K562 (cell line): ENCODE data around the gene KDELR3. TPM values are rescaled to one million over a fixed set of nuclear protein-coding genes. Genes with fewer than 3 reads are reported as not detected.

Source experiments
- CXXC5 ChIP-seq: fragments of 250-450 bp; sonication (Bioruptor Pico); IDR thresholded peaks from 2 replicates; pipeline ENCODE4 v1.8.0; 2022; ENCODE audit warnings: inconsistent platforms, mild to moderate bottlenecking, moderate library complexity
- MEF2D ChIP-seq: conservative IDR thresholded peaks from 2 replicates; pipeline ENCODE4 v1.6.1; 2016; ENCODE audit warnings: low read depth, missing genetic modification characterization, missing compliant biosample characterization
- MYC ChIP-seq, 2 experiments: fragments of 250-450 bp in 1 of 2; sonication (Bioruptor Pico) in 1 of 2; IDR thresholded peaks; 2 replicates each; pipeline versions ENCODE4 v1.5.1 to v1.6.1; 2012 to 2021; ENCODE audit warnings: low read depth in 2 of 2, borderline replicate concordance in 1 of 2, improper control_type of control experiment in 1 of 2, low read length in 1 of 2, mild to moderate bottlenecking in 1 of 2, moderate library complexity in 1 of 2
- NR4A1 ChIP-seq, 2 experiments: fragments of 250-450 bp in 1 of 2; fragments of 450-650 bp in 1 of 2; sonication (Bioruptor Pico) in 1 of 2; IDR thresholded peaks; 2 replicates each; pipeline versions ENCODE4 v1.4.0 to v1.6.1; 2016 to 2020; ENCODE audit warnings: mild to moderate bottlenecking in 2 of 2, missing compliant biosample characterization in 1 of 2, missing genetic modification characterization in 1 of 2, moderate library complexity in 1 of 2
- RNF219 ChIP-seq: fragments of 250-450 bp; sonication (Bioruptor Pico); IDR thresholded peaks from 2 replicates; pipeline ENCODE4 v1.5.0; 2022; ENCODE audit warnings: mild to moderate bottlenecking
- SMARCA5 ChIP-seq: fragments of 450-650 bp; IDR thresholded peaks from 2 replicates; pipeline ENCODE4 v1.6.1; 2016
- TCF3 ChIP-seq: sonication (generic); formaldehyde crosslinking; IDR thresholded peaks from 2 replicates; pipeline ENCODE4 v1.4.0; 2020; ENCODE audit warnings: mild to moderate bottlenecking, missing genetic modification reagents
- TGIF2 ChIP-seq: sonication (generic); formaldehyde crosslinking; IDR thresholded peaks from 2 replicates; pipeline ENCODE4 v1.8.1; 2022; ENCODE audit warnings: mild to moderate bottlenecking, missing genetic modification reagents, moderate library complexity
- ZNF695 ChIP-seq: fragments of 450-650 bp; formaldehyde crosslinking; IDR thresholded peaks from 2 replicates; pipeline ENCODE4 v1.4.0; 2020; ENCODE audit warnings: mild to moderate bottlenecking, moderate library complexity
- polyA plus RNA-seq, 8 experiments: library from polyadenylated mRNA; depleted of rRNA in 4 of 8; stranded (reverse) in 5 of 8; unstranded in 3 of 8; fragments of >200 nt; fragmentation: Nextera tagmentation in 2 of 8; fragmentation: Illumina TruSeq in 1 of 8; extraction: Ambion mirVana in 2 of 8; extraction: Trizol in 1 of 8; gene quantifications; 2 replicates each; pipeline versions ENCODE4 v1.2.1 to v1.2.3, GENCODE V29; 2011 to 2014; ENCODE audit warnings: inconsistent platforms in 1 of 8, missing spikeins in 1 of 8
- total RNA-seq, 7 experiments: library from RNA; depleted of rRNA in 6 of 7; stranded (reverse); fragments of >200 nt in 6 of 7; fragmentation: Illumina TruSeq in 2 of 7; extraction: Trizol in 2 of 7; gene quantifications; 2 replicates each; pipeline versions ENCODE4 v1.2.1 to v1.2.3, GENCODE V29; 2011 to 2021; ENCODE audit warnings: low replicate concordance in 1 of 7
- TF ChIP-seq, protein P1 (sequence below): fragments of 200-800 bp; sonication (Bioruptor generic); IDR thresholded peaks from 2 replicates; pipeline ENCODE4 v1.6.1; 2016; ENCODE audit warnings: missing genetic modification characterization, missing compliant biosample characterization
- TF ChIP-seq, protein P2 (sequence below): sonication (generic); formaldehyde crosslinking; IDR thresholded peaks from 2 replicates; pipeline ENCODE4 v1.8.1; 2022; ENCODE audit warnings: missing genetic modification reagents
- TF ChIP-seq, protein P3 (sequence below): sonication (generic); formaldehyde crosslinking; IDR thresholded peaks from 2 replicates; pipeline ENCODE4 v1.8.1; 2023; ENCODE audit warnings: mild to moderate bottlenecking, missing genetic modification reagents

KDELR3 gene
- total and polyA plus RNA-seq, 9 of the 15 experiments (the other 6 are each of a cell fraction or from before 2014, with no cell fraction given), result 7.1 to 44.8 (median 9.6) TPM

DNA sequence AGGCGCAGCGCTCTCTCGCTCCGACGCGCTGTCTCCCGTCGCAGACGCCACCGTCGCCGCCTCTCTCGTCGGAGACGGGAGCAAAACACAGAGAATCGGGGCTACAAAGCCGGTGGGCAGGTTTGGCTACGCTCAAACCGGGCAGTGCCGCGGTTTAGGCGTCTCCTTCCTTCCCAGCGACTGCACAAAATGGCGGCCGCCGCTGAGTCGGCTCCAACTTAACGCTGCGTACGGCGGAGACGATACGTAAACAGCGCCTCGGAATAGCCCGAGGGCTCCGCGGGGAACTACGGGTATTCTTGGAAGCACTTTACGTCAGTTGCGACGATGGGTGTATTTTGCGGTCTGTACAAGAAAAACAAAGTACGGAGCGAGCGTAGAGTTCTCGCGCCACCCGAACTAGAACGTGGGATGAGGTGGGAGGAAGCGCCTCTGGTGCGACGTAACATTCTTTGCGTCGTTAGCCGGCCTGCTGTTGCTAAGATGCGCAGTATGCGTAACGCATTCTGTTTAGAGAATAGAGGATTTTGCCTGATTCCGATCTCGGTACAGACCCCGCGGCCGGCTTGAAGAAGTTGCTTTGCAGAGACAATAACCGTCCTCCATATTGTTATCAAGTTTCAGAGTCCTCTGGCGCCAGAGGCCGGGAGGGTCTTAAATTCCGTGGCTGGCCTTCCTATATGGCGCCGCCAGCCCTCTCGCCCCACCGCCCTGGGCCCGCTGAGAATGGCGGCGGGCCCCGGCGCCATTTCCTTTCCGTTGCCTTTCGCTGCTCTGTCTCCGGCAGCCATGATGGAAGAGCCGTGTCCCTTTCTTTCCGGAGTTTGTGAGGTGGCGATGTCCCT lies 38.4 kb downstream of the KDELR3 start, which contains the start of gene DDX17 (continued):
- TF ChIP-seq NR4A1 (CRISPR knock-in tag; IDR thresholded peaks at IDR 0.05), result no peak
- peak; percentile 94 for TF ChIP-seq NR4A1 (tag; IDR thresholded peaks at IDR 0.05)
- no peak for TF ChIP-seq RNF219 (CRISPR knock-in tag)
- TF ChIP-seq TCF3, result no peak
- no peak for TF ChIP-seq TGIF2 (CRISPR knock-in tag)
- peak; percentile 57; the same call in 1 of the 2 replicates for TF ChIP-seq MEF2D (tag)
- no peak for TF ChIP-seq SMARCA5
- TF ChIP-seq ZNF695 (CRISPR knock-in tag), result no peak
- TF ChIP-seq, protein P1, sequence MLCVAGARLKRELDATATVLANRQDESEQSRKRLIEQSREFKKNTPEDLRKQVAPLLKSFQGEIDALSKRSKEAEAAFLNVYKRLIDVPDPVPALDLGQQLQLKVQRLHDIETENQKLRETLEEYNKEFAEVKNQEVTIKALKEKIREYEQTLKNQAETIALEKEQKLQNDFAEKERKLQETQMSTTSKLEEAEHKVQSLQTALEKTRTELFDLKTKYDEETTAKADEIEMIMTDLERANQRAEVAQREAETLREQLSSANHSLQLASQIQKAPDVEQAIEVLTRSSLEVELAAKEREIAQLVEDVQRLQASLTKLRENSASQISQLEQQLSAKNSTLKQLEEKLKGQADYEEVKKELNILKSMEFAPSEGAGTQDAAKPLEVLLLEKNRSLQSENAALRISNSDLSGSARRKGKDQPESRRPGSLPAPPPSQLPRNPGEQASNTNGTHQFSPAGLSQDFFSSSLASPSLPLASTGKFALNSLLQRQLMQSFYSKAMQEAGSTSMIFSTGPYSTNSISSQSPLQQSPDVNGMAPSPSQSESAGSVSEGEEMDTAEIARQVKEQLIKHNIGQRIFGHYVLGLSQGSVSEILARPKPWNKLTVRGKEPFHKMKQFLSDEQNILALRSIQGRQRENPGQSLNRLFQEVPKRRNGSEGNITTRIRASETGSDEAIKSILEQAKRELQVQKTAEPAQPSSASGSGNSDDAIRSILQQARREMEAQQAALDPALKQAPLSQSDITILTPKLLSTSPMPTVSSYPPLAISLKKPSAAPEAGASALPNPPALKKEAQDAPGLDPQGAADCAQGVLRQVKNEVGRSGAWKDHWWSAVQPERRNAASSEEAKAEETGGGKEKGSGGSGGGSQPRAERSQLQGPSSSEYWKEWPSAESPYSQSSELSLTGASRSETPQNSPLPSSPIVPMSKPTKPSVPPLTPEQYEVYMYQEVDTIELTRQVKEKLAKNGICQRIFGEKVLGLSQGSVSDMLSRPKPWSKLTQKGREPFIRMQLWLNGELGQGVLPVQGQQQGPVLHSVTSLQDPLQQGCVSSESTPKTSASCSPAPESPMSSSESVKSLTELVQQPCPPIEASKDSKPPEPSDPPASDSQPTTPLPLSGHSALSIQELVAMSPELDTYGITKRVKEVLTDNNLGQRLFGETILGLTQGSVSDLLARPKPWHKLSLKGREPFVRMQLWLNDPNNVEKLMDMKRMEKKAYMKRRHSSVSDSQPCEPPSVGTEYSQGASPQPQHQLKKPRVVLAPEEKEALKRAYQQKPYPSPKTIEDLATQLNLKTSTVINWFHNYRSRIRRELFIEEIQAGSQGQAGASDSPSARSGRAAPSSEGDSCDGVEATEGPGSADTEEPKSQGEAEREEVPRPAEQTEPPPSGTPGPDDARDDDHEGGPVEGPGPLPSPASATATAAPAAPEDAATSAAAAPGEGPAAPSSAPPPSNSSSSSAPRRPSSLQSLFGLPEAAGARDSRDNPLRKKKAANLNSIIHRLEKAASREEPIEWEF (CRISPR knock-in tag), result 0 out of 2 replicates have a peak, but pooled peaks have one; percentile 40
- TF ChIP-seq MYC (IDR thresholded peaks at IDR 0.05; ENCODE audit: low read depth, low read length), result no peak; the same call in 1 of the 2 replicates
- TF ChIP-seq MYC (CRISPR knock-in tag; IDR thresholded peaks at IDR 0.05; ENCODE audit: borderline replicate concordance, low read depth), result peak; percentile 26; the same call in 1 of the 2 replicates
- TF ChIP-seq, protein P2, sequence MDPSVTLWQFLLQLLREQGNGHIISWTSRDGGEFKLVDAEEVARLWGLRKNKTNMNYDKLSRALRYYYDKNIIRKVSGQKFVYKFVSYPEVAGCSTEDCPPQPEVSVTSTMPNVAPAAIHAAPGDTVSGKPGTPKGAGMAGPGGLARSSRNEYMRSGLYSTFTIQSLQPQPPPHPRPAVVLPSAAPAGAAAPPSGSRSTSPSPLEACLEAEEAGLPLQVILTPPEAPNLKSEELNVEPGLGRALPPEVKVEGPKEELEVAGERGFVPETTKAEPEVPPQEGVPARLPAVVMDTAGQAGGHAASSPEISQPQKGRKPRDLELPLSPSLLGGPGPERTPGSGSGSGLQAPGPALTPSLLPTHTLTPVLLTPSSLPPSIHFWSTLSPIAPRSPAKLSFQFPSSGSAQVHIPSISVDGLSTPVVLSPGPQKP (CRISPR knock-in tag), result no peak
- TF ChIP-seq CXXC5, result peak; percentile 18; the same call in 1 of the 2 replicates
- TF ChIP-seq, protein P3, sequence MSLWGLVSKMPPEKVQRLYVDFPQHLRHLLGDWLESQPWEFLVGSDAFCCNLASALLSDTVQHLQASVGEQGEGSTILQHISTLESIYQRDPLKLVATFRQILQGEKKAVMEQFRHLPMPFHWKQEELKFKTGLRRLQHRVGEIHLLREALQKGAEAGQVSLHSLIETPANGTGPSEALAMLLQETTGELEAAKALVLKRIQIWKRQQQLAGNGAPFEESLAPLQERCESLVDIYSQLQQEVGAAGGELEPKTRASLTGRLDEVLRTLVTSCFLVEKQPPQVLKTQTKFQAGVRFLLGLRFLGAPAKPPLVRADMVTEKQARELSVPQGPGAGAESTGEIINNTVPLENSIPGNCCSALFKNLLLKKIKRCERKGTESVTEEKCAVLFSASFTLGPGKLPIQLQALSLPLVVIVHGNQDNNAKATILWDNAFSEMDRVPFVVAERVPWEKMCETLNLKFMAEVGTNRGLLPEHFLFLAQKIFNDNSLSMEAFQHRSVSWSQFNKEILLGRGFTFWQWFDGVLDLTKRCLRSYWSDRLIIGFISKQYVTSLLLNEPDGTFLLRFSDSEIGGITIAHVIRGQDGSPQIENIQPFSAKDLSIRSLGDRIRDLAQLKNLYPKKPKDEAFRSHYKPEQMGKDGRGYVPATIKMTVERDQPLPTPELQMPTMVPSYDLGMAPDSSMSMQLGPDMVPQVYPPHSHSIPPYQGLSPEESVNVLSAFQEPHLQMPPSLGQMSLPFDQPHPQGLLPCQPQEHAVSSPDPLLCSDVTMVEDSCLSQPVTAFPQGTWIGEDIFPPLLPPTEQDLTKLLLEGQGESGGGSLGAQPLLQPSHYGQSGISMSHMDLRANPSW (CRISPR knock-in tag), result no peak
